Stimulated activated effector memory CD8-positive, alpha-beta T cell treated with anti-CD3 and anti-CD28 coated beads, Interleukin-12 subunit alpha, Interleukin-12 subunit beta, amount 100 ng/mL, for 72 hours (primary cell): ENCODE results near the gene AAK1.

Source experiments
- ATAC-seq: fragments of 150-1000 bp; cut with Tn5 transposase; 2 replicates; pipeline ENCODE4 v1.10.0; 2021
- DNase-seq, 2 donors: peaks; one replicate each; pipeline ENCODE4 v3.0.0; 2021 to 2022; ENCODE audit warnings: low spot score in 2 of 2
- H3K27ac Mint-ChIP-seq: one replicate; pipeline ENCODE4 v1.8.0; 2022; ENCODE audit warnings: mild to moderate bottlenecking, mixed read lengths
- H3K36me3 Mint-ChIP-seq: one replicate; pipeline ENCODE4 v1.8.0; 2022; ENCODE audit warnings: mild to moderate bottlenecking, mixed read lengths
- H3K4me1 Mint-ChIP-seq: one replicate; pipeline ENCODE4 v1.8.0; 2022; ENCODE audit warnings: mixed read lengths
- H3K4me3 Mint-ChIP-seq: one replicate; pipeline ENCODE4 v1.8.0; 2022; ENCODE audit warnings: mild to moderate bottlenecking, mixed read lengths
- H3K9me3 Mint-ChIP-seq: one replicate; pipeline ENCODE4 v1.8.0; 2022; ENCODE audit warnings: mixed read lengths

Gene AAK1

DNA sequence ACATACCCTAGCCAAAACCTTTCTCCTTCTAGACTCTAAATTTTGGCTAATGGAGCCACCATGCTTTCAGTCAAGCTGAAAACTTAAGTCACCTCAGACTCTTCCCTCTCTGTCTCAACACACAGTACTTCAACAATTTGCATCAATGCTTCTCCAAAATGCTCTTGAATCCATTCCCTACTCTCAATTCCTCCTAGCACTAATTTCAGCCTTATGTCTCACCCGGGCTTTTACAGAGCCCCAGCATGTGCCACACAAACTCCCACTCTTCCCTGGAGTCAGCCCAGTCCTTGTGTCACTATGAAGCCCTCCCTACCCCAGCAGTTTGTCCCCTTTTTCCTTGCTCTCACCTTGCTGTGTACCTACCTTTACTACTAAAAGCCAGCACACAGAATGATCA, 38.7 kb downstream of the AAK1 start:
- DNase-seq (no peak), ATAC-seq (no peak)
- H3K4me3 Mint-ChIP-seq = no peak overlapping the region
- H3K9me3 Mint-ChIP-seq = peaks cover 5% of the 10 kb centered on the region
- H3K4me1 Mint-ChIP-seq = peaks cover 82% of the 10 kb centered on the region
- no peak overlapping the region for H3K27ac Mint-ChIP-seq
- H3K36me3 Mint-ChIP-seq = peaks cover 40% of the 10 kb centered on the region

DNA sequence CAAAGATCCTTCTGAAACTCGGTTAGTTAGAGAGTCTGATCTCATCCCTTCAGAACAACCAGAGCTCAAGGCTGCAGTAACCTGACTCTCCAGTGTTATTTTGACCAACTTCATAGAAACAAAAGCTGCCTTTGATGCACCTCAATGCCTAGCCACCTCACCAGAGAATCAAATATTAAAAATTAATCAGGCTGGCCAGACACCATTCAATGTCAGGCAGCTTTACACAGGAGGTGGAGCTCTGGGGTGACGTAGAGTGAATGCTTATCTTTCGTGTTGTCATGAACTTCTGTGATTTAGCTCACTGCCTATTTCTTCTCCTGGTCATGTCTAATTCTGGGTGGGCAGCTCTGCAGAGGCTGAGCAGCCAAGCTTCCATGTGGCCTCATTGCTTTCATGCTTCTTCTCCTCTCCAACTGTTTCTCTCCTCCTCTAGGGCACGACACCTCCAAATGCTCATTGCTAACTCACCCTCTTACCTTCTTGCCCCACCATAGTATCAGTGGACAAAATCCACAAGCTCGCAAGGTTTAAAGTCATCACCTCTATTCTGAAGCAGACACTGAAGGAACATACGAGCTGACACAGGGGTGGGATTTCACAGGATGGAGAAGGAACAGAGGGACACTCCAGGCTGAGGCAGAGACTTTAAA, 39.4 kb downstream of the AAK1 start:
- Mint-ChIP-seq H3K4me3 (no peak overlapping the region), H3K4me1 (peaks cover 82% of the 10 kb centered on the region), H3K27ac (no peak overlapping the region), H3K9me3 (peaks cover 5% of the 10 kb centered on the region), H3K36me3 (peaks cover 42% of the 10 kb centered on the region)
- ATAC-seq (no peak), DNase-seq (no peak)

- peaks cover 5% of the 10 kb centered on the region for H3K9me3 Mint-ChIP-seq
- no peak overlapping the region for H3K27ac Mint-ChIP-seq
- DNase-seq (no peak), ATAC-seq (no peak)
- H3K36me3 Mint-ChIP-seq = peaks cover 38% of the 10 kb centered on the region
- H3K4me1 Mint-ChIP-seq = peaks cover 74% of the 10 kb centered on the region
- H3K4me3 Mint-ChIP-seq = no peak overlapping the region
Measured at GRCh38 chr2:69603146-69603743, 40.3 kb downstream of the AAK1 start.

DNA sequence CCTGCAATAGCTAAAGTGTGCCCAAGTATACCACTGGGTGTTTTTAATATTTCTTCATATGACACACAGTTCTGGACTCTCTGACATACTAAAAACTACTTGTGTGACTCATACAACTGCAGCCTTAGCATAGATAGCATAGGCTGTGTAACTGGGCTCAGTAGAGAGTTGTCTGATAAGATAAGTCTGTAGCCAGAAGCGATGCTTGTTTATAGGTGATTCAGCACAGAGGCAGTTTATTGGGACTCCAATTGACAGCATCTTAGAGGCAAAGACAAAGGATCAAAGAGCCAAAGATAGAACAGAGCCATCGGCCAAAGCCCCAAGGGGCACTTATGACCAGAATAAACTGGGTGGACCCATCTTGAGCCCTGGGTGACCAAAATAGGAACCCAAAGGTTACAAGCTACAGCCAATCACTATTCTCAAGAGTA, 42.3 kb downstream of the AAK1 start:
- ATAC-seq (peak; percentile 99), DNase-seq (no peak)
- peaks cover 71% of the 10 kb centered on the region for H3K4me1 Mint-ChIP-seq
- peaks cover 38% of the 10 kb centered on the region for H3K36me3 Mint-ChIP-seq
- peak overlapping the region; percentile 17 for H3K4me3 Mint-ChIP-seq
- peaks cover 5% of the 10 kb centered on the region for H3K9me3 Mint-ChIP-seq
- peak overlapping the region; percentile 67 for H3K27ac Mint-ChIP-seq

DNA sequence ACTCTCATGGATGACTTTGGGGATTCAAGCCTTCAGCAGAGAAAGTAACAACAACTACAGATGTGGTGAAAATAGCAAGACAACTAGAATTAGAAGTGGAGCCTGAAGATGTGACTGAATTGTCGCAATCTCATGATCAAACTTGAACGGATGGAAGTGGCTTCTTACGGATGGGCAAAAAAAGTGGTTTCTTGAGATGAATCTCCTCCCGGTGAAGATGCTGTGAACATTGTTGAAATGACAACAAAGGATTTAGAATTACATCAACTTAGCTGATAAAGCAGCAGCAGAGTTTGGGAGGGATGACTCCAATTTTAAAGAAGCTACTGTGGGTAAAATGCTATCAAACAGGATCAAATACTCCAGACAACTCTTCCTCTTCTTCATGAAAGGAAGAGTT, 43.1 kb downstream of the AAK1 start:
- Mint-ChIP-seq H3K9me3 (no peaks in the 10 kb centered on the region), H3K4me3 (peak overlapping the region; percentile 17), H3K4me1 (peaks cover 63% of the 10 kb centered on the region), H3K27ac (peak overlapping the region; percentile 67), H3K36me3 (peaks cover 38% of the 10 kb centered on the region)
- ATAC-seq = peak; percentile 66
- no peak for DNase-seq

DNA sequence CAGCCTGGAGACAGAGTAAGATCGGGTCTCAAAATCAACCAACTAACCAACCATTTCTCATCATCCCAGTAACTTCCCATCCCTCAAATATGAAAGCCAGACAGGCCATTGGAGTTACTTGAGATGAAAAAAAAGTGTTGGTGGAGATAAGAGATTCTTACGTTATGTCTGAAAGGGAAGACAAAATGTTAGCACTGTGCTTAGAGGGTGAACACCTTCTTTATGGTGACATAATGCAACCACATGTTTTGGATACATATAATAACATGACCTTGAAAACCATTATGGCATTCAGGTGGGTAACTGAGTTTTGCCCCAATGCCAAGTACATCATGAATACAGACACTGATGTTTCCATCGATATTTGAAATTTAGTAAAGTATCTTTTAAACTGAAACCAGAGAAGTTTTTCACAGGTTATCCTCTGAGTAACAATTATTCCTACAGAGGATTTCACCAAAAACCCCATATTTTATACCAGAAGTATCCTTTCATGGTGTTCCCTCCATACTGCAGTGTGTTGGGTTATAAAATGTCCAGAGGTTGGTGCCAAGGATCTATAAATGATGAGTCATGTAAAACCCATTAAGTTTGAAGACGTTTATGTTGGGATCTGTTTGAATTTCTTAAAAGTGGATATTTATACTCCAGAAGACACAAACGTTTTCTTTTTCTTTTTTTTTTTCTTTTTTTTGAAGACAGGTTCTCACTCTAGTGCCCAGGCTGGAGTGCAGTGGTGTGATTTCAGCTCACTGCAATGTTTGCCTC, 45.5 kb downstream of the AAK1 start:
- Mint-ChIP-seq H3K9me3 (no peaks in the 10 kb centered on the region), H3K36me3 (peaks cover 30% of the 10 kb centered on the region), H3K4me3 (peak overlapping the region; percentile 6), H3K27ac (no peak overlapping the region), H3K4me1 (peaks cover 47% of the 10 kb centered on the region)
- DNase-seq (no peak), ATAC-seq (no peak)

GRCh38 chr2:69597105-69597504, 46.4 kb downstream of the AAK1 start:
- peaks cover 52% of the 10 kb centered on the region for H3K4me1 Mint-ChIP-seq
- no peak for ATAC-seq

GRCh38 chr2:69594341-69594740, 49.2 kb downstream of the AAK1 start:
- ATAC-seq (no peak), DNase-seq (no peak)
- H3K9me3 Mint-ChIP-seq = no peaks in the 10 kb centered on the region
- H3K4me3 Mint-ChIP-seq = no peak overlapping the region
- no peak overlapping the region for H3K27ac Mint-ChIP-seq
- peaks cover 43% of the 10 kb centered on the region for H3K4me1 Mint-ChIP-seq
- peaks cover 8% of the 10 kb centered on the region for H3K36me3 Mint-ChIP-seq

More at GRCh38 chr2:69597105-69597504, 46.4 kb downstream of the AAK1 start:
- Mint-ChIP-seq H3K36me3 (peaks cover 25% of the 10 kb centered on the region), H3K4me3 (peak overlapping the region; percentile 6), H3K27ac (no peak overlapping the region), H3K9me3 (no peaks in the 10 kb centered on the region)
- DNase-seq = no peak

- no peaks in the 10 kb centered on the region for H3K9me3 Mint-ChIP-seq
- ATAC-seq (peak; percentile 31), DNase-seq (no peak)
- no peak overlapping the region for H3K4me3 Mint-ChIP-seq
- H3K36me3 Mint-ChIP-seq = peaks cover 12% of the 10 kb centered on the region
- H3K27ac Mint-ChIP-seq = no peak overlapping the region
- peaks cover 51% of the 10 kb centered on the region for H3K4me1 Mint-ChIP-seq
Measured at GRCh38 chr2:69592511-69592910, 51.0 kb downstream of the AAK1 start.

GRCh38 chr2:69589973-69590652, 53.4 kb downstream of the AAK1 start:
- DNase-seq (no peak), ATAC-seq (no peak)
- peaks cover 59% of the 10 kb centered on the region for H3K4me1 Mint-ChIP-seq
- no peaks in the 10 kb centered on the region for H3K9me3 Mint-ChIP-seq
- peak overlapping the region; percentile 37 for H3K27ac Mint-ChIP-seq
- H3K36me3 Mint-ChIP-seq = peaks cover 6% of the 10 kb centered on the region
- H3K4me3 Mint-ChIP-seq = no peak overlapping the region

DNA sequence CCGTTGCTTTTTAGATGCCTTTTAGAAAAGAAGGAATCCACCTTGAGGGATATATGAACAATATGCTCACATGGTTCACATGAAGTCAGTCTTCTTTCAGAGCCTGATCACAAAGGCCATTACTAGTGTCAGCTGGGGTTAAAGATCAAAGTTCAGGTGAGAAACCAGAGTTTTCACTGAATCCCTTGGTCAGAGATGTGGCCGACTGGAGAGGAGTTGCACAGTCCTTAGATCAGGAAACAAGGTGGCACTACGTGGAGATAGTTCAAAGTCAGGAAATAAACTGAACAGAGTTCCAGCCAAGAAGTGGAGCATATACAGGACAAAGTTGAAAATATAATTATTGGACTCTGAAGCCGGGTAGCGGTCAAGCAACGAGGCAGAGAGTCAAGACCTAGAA, 54.6 kb downstream of the AAK1 start:
- Mint-ChIP-seq H3K27ac (peak overlapping the region; percentile 37), H3K9me3 (no peaks in the 10 kb centered on the region), H3K36me3 (peaks cover 6% of the 10 kb centered on the region), H3K4me3 (no peak overlapping the region), H3K4me1 (peaks cover 68% of the 10 kb centered on the region)
- DNase-seq (no peak), ATAC-seq (no peak)

GRCh38 chr2:69588403-69588802, 55.1 kb downstream of the AAK1 start:
- ATAC-seq (peak; percentile 53), DNase-seq (no peak)
- peaks cover 69% of the 10 kb centered on the region for H3K4me1 Mint-ChIP-seq
- no peaks in the 10 kb centered on the region for H3K9me3 Mint-ChIP-seq
- peaks cover 6% of the 10 kb centered on the region for H3K36me3 Mint-ChIP-seq
- no peak overlapping the region for H3K4me3 Mint-ChIP-seq
- peak overlapping the region; percentile 37 for H3K27ac Mint-ChIP-seq

DNA sequence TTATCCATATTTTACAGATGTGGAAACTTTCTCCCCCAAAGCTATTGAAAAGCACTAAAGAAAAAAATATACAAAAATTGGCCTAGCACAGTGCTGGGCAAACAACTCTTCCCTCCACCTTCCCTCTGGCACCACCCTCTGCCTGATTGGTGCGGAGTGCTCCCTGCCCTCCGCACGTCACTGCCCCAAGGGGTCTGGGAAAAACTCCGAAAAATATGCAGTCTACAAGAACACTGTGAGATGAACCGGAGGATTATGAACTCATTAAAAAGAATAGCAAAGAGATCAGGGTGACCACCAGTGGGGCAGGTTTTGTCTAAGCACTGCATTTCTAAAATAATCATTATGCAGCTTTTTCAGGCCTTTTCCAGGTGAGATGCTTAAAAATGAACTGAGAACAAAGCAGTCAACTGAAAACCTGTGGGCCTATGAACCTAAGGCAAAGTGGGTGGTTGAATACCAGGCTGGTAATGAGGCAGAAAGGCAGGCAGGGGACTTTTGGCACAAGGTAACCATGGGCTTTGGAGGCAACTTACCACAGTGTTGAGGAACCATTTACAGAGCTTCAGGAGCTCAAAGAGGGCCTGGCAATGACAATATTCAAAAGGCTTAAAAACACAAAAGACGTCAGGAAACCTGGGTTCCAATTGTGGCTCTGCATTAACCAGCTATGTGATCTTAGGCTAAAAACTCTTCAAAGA, 57.5 kb downstream of the AAK1 start:
- ATAC-seq = no peak
- Mint-ChIP-seq H3K27ac (no peak overlapping the region), H3K9me3 (no peaks in the 10 kb centered on the region), H3K36me3 (peaks cover 6% of the 10 kb centered on the region), H3K4me1 (peaks cover 79% of the 10 kb centered on the region), H3K4me3 (peak overlapping the region; percentile 13)
- no peak for DNase-seq

GRCh38 chr2:69584127-69584889, 59.2 kb downstream of the AAK1 start:
- H3K36me3 Mint-ChIP-seq = peaks cover 5% of the 10 kb centered on the region
- peaks cover 84% of the 10 kb centered on the region for H3K4me1 Mint-ChIP-seq
- ATAC-seq (peak; percentile 61), DNase-seq (no peak)
- H3K4me3 Mint-ChIP-seq = peak overlapping the region; percentile 1
- H3K9me3 Mint-ChIP-seq = no peaks in the 10 kb centered on the region
- H3K27ac Mint-ChIP-seq = peak overlapping the region; percentile 62
